ENCODE results near the gene RELN.

GRCh38 chr7:103949374-103949773 is 40.1 kb downstream of the RELN start:
- TF ChIP-seq POLR2A (IDR thresholded peaks at IDR 0.05) (no peak), CTCF (IDR thresholded peaks at IDR 0.05) (no peak)

Data from lower leg skin (tissue), 3 donors.